SK-N-SH treated with all-trans-retinoic acid at 6 μM for 48 hours (cell line): ENCODE measurements around the gene CLIP1.

Experiments
- ATAC-seq: fragments of 200-7000 bp; cut with Tn5 transposase; 3 replicates; pipeline ENCODE4 v1.9.1; 2020; ENCODE audit warnings: mild to moderate bottlenecking, moderate library complexity
- ARNTL ChIP-seq: fragments of 450-650 bp; formaldehyde crosslinking; IDR thresholded peaks from 2 replicates; pipeline ENCODE4 v1.5.0; 2020; ENCODE audit warnings: low read depth, mild to moderate bottlenecking, moderate library complexity, borderline replicate concordance
- CSDC2 ChIP-seq: fragments of 250-450 bp; sonication (Bioruptor Pico); IDR thresholded peaks from 2 replicates; pipeline ENCODE4 v1.5.0; 2020; ENCODE audit warnings: mild to moderate bottlenecking, moderate library complexity
- GLIS3 ChIP-seq: fragments of 250-450 bp; sonication (Bioruptor Pico); IDR thresholded peaks from 2 replicates; pipeline ENCODE4 v1.5.0; 2020; ENCODE audit warnings: mild to moderate bottlenecking, moderate library complexity
- ISL1 ChIP-seq: fragments of 250-450 bp; sonication (Bioruptor Pico); IDR thresholded peaks from 2 replicates; pipeline ENCODE4 v2.1.2; 2022; ENCODE audit warnings: mild to moderate bottlenecking, moderate library complexity
- OSR1 ChIP-seq: fragments of 250-450 bp; sonication (Bioruptor Pico); IDR thresholded peaks from 2 replicates; pipeline ENCODE4 v1.8.0; 2022; ENCODE audit warnings: moderate library complexity, mild to moderate bottlenecking, inconsistent platforms
- PPARA ChIP-seq: fragments of 250-450 bp; sonication (Bioruptor Pico); IDR thresholded peaks from 2 replicates; pipeline ENCODE4 v1.5.0; 2020; ENCODE audit warnings: mild to moderate bottlenecking, borderline replicate concordance
- RARB ChIP-seq: fragments of 250-450 bp; sonication (Bioruptor Pico); IDR thresholded peaks from 2 replicates; pipeline ENCODE4 v1.8.0; 2021; ENCODE audit warnings: mild to moderate bottlenecking, moderate library complexity
- SNAI2 ChIP-seq: fragments of 250-450 bp; sonication (Bioruptor Pico); IDR thresholded peaks from 2 replicates; pipeline ENCODE4 v1.5.0; 2020; ENCODE audit warnings: mild to moderate bottlenecking, moderate library complexity
- TCF4 ChIP-seq: fragments of 250-450 bp; sonication (Bioruptor Pico); IDR thresholded peaks from 2 replicates; pipeline ENCODE4 v1.8.0; 2021; ENCODE audit warnings: mild to moderate bottlenecking, moderate library complexity, borderline replicate concordance
- ZC3H10 ChIP-seq: fragments of 250-450 bp; sonication (Bioruptor Pico); IDR thresholded peaks from 2 replicates; pipeline ENCODE4 v1.5.1; 2021; ENCODE audit warnings: mild to moderate bottlenecking, moderate library complexity
- ZFP3 ChIP-seq: fragments of 250-450 bp; sonication (Bioruptor Pico); IDR thresholded peaks from 2 replicates; pipeline ENCODE4 v1.5.0; 2020; ENCODE audit warnings: mild to moderate bottlenecking, moderate library complexity
- ZFP30 ChIP-seq: fragments of 450-650 bp; formaldehyde crosslinking; IDR thresholded peaks from 2 replicates; pipeline ENCODE4 v1.5.0; 2022; ENCODE audit warnings: mild to moderate bottlenecking, moderate library complexity
- ZNF70 ChIP-seq: fragments of 450-650 bp; formaldehyde crosslinking; IDR thresholded peaks from 2 replicates; pipeline ENCODE4 v1.5.0; 2020; ENCODE audit warnings: mild to moderate bottlenecking, moderate library complexity
- ZNF8 ChIP-seq: fragments of 450-650 bp; formaldehyde crosslinking; IDR thresholded peaks from 2 replicates; pipeline ENCODE4 v1.5.0; 2020; ENCODE audit warnings: mild to moderate bottlenecking, moderate library complexity
- TF ChIP-seq, protein P1 (sequence below): fragments of 250-450 bp; sonication (Bioruptor Pico); IDR thresholded peaks from 2 replicates; pipeline ENCODE4 v1.5.0; 2020; ENCODE audit warnings: mild to moderate bottlenecking, moderate library complexity
- TF ChIP-seq, protein P2 (sequence below): fragments of 250-450 bp; sonication (Bioruptor Pico); IDR thresholded peaks from 2 replicates; pipeline ENCODE4 v1.5.1; 2020; ENCODE audit warnings: low read depth, mild to moderate bottlenecking, moderate library complexity
- TF ChIP-seq, protein P3 (sequence below): fragments of 250-450 bp; sonication (Bioruptor Pico); IDR thresholded peaks from 2 replicates; pipeline ENCODE4 v1.5.1; 2021; ENCODE audit warnings: mild to moderate bottlenecking, moderate library complexity
- TF ChIP-seq, protein P4 (sequence below): fragments of 250-450 bp; sonication (Bioruptor Pico); IDR thresholded peaks from 2 replicates; pipeline ENCODE4 v1.8.0; 2020; ENCODE audit warnings: mild to moderate bottlenecking, moderate library complexity, borderline replicate concordance
- TF ChIP-seq, protein P5 (sequence below): fragments of 250-450 bp; sonication (Bioruptor Pico); IDR thresholded peaks from 2 replicates; pipeline ENCODE4 v1.8.0; 2021; ENCODE audit warnings: low read depth, mild to moderate bottlenecking, moderate library complexity, borderline replicate concordance

CLIP1 gene

DNA sequence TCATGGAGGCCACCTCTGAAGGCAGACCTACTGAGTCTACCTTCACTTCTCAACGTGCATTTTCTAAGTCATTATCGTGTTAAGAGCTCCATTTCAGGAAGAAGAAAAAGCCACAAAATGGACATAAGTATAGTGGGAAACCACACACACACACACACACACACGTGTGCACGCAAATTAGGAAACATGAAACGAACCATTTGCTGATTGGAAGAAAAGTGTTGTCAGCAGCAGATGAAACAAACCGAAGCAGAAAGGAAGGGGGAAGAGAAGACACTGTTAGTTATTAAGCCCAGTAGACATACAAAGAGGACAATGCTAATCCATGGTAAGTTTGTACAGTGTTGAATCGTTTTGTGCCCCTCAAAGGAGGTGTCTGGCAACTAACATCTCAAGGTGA lies 146.2 kb downstream of the CLIP1 start:
- ATAC-seq, result no peak
- TF ChIP-seq ZNF8 (no peak), GLIS3 (CRISPR knock-in tag) (no peak), CSDC2 (CRISPR knock-in tag) (no peak), PPARA (CRISPR knock-in tag) (no peak), ZFP30 (CRISPR knock-in tag) (no peak), ZC3H10 (CRISPR knock-in tag) (no peak), ISL1 (CRISPR knock-in tag) (no peak), ZFP3 (no peak)
- TF ChIP-seq, protein P1, sequence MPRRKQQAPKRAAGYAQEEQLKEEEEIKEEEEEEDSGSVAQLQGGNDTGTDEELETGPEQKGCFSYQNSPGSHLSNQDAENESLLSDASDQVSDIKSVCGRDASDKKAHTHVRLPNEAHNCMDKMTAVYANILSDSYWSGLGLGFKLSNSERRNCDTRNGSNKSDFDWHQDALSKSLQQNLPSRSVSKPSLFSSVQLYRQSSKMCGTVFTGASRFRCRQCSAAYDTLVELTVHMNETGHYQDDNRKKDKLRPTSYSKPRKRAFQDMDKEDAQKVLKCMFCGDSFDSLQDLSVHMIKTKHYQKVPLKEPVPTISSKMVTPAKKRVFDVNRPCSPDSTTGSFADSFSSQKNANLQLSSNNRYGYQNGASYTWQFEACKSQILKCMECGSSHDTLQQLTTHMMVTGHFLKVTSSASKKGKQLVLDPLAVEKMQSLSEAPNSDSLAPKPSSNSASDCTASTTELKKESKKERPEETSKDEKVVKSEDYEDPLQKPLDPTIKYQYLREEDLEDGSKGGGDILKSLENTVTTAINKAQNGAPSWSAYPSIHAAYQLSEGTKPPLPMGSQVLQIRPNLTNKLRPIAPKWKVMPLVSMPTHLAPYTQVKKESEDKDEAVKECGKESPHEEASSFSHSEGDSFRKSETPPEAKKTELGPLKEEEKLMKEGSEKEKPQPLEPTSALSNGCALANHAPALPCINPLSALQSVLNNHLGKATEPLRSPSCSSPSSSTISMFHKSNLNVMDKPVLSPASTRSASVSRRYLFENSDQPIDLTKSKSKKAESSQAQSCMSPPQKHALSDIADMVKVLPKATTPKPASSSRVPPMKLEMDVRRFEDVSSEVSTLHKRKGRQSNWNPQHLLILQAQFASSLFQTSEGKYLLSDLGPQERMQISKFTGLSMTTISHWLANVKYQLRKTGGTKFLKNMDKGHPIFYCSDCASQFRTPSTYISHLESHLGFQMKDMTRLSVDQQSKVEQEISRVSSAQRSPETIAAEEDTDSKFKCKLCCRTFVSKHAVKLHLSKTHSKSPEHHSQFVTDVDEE (CRISPR knock-in tag), result no peak
- TF ChIP-seq, protein P2, sequence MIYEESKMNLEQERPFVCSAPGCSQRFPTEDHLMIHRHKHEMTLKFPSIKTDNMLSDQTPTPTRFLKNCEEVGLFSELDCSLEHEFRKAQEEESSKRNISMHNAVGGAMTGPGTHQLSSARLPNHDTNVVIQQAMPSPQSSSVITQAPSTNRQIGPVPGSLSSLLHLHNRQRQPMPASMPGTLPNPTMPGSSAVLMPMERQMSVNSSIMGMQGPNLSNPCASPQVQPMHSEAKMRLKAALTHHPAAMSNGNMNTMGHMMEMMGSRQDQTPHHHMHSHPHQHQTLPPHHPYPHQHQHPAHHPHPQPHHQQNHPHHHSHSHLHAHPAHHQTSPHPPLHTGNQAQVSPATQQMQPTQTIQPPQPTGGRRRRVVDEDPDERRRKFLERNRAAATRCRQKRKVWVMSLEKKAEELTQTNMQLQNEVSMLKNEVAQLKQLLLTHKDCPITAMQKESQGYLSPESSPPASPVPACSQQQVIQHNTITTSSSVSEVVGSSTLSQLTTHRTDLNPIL (CRISPR knock-in tag), result no peak
- TF ChIP-seq, protein P3, sequence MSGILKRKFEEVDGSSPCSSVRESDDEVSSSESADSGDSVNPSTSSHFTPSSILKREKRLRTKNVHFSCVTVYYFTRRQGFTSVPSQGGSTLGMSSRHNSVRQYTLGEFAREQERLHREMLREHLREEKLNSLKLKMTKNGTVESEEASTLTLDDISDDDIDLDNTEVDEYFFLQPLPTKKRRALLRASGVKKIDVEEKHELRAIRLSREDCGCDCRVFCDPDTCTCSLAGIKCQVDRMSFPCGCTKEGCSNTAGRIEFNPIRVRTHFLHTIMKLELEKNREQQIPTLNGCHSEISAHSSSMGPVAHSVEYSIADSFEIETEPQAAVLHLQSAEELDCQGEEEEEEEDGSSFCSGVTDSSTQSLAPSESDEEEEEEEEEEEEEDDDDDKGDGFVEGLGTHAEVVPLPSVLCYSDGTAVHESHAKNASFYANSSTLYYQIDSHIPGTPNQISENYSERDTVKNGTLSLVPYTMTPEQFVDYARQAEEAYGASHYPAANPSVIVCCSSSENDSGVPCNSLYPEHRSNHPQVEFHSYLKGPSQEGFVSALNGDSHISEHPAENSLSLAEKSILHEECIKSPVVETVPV (CRISPR knock-in tag), result no peak

DNA sequence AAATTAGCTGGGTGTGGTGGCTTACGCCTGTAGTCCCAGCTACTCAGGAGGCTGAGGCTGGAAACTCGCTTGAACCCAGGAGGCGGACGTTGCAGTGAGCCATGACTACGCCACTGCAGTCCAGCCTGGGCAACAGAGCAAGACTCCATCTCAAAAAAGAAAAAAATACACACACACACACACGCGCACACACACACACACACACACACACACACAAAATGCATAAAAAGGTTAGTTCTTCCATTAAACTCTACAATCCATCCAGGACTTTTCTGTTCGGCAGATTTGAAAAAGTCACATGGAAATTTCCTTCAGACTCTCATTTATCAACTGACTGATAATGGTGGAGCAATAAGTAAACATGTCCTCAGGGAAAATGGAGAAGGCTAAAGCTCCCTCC lies 147.0 kb downstream of the CLIP1 start:
- no peak for ATAC-seq
- no peak for TF ChIP-seq ZNF70
- TF ChIP-seq, protein P2 (CRISPR knock-in tag), result no peak
- no peak for TF ChIP-seq SNAI2 (CRISPR knock-in tag)
- TF ChIP-seq, protein P3 (CRISPR knock-in tag), result no peak
- no peak for TF ChIP-seq CSDC2 (CRISPR knock-in tag)
- TF ChIP-seq ARNTL (CRISPR knock-in tag), result no peak
- no peak for TF ChIP-seq ZFP30 (CRISPR knock-in tag)
- no peak for TF ChIP-seq ISL1 (CRISPR knock-in tag)
- TF ChIP-seq, protein P4, sequence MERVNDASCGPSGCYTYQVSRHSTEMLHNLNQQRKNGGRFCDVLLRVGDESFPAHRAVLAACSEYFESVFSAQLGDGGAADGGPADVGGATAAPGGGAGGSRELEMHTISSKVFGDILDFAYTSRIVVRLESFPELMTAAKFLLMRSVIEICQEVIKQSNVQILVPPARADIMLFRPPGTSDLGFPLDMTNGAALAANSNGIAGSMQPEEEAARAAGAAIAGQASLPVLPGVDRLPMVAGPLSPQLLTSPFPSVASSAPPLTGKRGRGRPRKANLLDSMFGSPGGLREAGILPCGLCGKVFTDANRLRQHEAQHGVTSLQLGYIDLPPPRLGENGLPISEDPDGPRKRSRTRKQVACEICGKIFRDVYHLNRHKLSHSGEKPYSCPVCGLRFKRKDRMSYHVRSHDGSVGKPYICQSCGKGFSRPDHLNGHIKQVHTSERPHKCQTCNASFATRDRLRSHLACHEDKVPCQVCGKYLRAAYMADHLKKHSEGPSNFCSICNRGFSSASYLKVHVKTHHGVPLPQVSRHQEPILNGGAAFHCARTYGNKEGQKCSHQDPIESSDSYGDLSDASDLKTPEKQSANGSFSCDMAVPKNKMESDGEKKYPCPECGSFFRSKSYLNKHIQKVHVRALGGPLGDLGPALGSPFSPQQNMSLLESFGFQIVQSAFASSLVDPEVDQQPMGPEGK (CRISPR knock-in tag), result no peak
- no peak for TF ChIP-seq OSR1 (CRISPR knock-in tag)
- TF ChIP-seq, protein P5, sequence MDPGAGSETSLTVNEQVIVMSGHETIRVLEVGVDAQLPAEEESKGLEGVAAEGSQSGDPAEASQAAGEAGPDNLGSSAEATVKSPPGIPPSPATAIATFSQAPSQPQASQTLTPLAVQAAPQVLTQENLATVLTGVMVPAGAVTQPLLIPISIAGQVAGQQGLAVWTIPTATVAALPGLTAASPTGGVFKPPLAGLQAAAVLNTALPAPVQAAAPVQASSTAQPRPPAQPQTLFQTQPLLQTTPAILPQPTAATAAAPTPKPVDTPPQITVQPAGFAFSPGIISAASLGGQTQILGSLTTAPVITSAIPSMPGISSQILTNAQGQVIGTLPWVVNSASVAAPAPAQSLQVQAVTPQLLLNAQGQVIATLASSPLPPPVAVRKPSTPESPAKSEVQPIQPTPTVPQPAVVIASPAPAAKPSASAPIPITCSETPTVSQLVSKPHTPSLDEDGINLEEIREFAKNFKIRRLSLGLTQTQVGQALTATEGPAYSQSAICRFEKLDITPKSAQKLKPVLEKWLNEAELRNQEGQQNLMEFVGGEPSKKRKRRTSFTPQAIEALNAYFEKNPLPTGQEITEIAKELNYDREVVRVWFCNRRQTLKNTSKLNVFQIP (CRISPR knock-in tag), result no peak
- TF ChIP-seq RARB (CRISPR knock-in tag), result no peak
- TF ChIP-seq TCF4 (CRISPR knock-in tag), result no peak
- TF ChIP-seq, all 23 proteins: peak for 0
